GM12801 (cell line): ENCODE results near the gene ZNF385B.

Source experiments
- CTCF ChIP-seq: IDR thresholded peaks from one replicate; pipeline ENCODE4 v1.5.1; 2011; ENCODE audit warnings: control low read depth; ENCODE audit not compliant: insufficient read length; ENCODE audit errors: extremely low read depth

ZNF385B gene

DNA sequence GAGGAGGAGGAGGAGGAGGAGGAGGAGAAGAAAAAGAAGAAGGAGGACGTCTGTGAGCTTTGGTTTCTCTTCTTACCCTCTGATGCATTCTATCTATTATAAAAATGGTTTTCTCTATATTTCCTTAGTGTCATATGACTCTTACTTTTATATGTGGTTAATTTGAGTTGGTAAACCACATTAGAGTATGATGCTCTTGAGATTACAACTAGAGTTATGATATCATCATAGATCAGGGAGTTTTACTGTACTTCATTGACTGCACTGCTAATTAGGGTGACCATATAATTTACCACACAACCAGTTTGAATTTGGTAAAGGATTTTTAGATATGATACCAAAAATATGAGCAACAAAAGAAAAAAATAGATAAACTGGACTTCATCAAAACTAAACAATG lies 166.4 kb downstream of the ZNF385B start:
- TF ChIP-seq CTCF: no peak

DNA sequence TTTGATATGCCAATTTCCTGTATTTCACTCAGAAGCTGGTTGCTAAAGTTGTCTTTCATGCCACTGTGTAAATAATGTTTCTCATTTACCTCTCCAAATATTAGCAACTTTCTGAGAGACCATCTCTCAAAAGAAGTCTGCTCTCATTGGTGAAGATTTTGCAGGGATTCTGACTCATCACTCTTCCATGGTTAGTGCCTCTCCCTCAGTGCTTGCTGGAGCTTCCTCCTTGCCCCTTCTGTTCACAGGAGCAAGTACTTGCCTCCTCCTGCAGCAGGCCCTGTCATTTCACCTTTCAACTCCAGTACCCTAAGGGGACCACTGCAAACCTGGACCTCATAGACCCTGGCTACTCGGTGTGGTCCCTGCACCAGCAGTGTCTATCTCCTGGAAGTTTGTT lies 168.8 kb downstream of the ZNF385B start:
- no peak for TF ChIP-seq CTCF

DNA sequence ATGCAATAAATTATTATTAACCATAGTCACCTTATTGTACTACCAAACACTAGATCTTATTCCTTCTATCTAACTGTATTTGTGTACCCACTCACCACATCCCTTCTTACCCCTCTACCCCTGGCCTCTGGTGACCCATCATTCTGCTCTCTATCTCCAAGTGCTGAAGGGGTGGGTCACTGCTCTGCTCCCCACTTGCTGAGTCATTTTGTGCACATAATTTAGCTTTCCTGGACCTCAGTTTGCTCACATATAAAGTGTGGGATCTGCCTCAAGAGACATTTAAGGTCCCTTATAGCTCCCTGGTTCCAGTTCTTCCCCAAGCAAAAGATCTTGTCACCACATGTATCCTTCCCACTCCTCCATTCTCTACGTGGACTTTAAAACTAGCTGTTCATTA lies 169.4 kb downstream of the ZNF385B start:
- TF ChIP-seq CTCF: no peak

DNA sequence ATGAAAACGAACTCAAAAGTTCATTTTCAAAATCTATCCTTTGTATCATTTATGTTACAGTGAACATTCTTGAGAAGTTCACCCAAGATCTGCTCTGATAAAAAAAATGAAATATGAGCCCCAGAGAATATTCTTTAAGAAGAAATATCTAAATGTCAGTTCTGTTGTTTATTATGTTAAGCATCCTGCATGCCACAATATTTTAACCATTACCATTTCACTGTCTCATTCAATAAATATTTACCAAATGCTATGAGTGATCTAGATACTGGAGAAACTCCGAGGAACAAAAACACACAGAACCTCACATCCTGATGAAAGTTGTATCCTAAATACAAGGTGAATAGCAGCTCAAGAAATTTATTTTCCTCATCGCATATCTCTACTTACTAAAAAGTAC lies 170.2 kb downstream of the ZNF385B start:
- TF ChIP-seq CTCF: no peak

DNA sequence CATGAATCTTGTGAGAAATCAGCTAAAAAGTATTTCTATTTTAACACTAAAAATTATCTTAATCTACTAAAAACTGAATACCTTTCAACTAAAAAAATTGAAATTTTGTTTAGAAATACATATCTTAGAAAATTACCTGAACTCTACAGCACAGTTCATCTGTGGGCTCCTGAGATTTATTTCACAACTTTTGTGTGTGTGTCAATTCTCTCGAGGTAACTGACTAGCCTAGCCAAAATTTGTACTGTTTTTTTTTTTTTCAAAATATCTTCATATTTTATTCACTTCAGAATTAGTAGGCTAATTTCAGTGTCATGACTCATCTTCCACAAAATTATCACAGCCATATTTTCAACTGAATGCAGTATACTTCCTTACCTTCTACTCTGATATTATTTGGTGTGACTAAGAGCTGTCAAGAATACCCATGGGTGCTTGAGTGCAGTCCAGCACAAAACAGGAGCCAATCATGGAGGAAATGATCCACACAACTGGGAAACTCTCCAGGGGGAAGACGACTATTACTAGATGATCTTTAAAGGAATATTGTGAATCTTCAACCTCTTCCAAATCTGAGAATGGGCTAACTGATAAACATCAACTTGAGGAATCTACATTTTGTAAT lies 174.6 kb downstream of the ZNF385B start:
- no peak for TF ChIP-seq CTCF

- no peak for TF ChIP-seq CTCF
These were observed 175.3 kb downstream of the ZNF385B start for GRCh38 chr2:179686069-179686468.

- no peak for TF ChIP-seq CTCF
These were observed 176.3 kb downstream of the ZNF385B start for GRCh38 chr2:179685146-179685545.
